ENCODE measurements around the gene PRMT6.

GRCh38 chr1:107056426-107057196 is at the start of gene PRMT6:
- TF ChIP-seq CTCF (IDR thresholded peaks at IDR 0.05; ENCODE audit: low read length) (no peak), EZH2 (IDR thresholded peaks at IDR 0.05; ENCODE audit: borderline replicate concordance, low read length) (no peak)

All from OCI-LY1 (cell line).